Forelimb muscle (tissue), 1 donor: ENCODE data around the gene ZNF839. TPM values are rescaled to one million over a fixed set of nuclear protein-coding genes. Genes with fewer than 3 reads are reported as not detected.
A peak's percentile ranks its signal among the peaks of the same experiment; 100 is the strongest.
"Not testable (repeated sequence)": the region's sequence is repeated elsewhere in the genome, so short reads cannot be mapped to it uniquely, and the experiment has no call there.

Source experiments
- DNase-seq: peaks from one replicate; pipeline ENCODE4 v3.0.0-alpha.2; 2013; ENCODE audit warnings: low read depth
- polyA plus RNA-seq: library from polyadenylated mRNA; unstranded; fragments of 120-200 nt; gene quantifications from one replicate; pipeline ENCODE4 v1.2.1, GENCODE V29; 2013; ENCODE audit not compliant: insufficient read length

ZNF839 gene
- polyA plus RNA-seq, 1 donor, result 11.6 TPM

DNA sequence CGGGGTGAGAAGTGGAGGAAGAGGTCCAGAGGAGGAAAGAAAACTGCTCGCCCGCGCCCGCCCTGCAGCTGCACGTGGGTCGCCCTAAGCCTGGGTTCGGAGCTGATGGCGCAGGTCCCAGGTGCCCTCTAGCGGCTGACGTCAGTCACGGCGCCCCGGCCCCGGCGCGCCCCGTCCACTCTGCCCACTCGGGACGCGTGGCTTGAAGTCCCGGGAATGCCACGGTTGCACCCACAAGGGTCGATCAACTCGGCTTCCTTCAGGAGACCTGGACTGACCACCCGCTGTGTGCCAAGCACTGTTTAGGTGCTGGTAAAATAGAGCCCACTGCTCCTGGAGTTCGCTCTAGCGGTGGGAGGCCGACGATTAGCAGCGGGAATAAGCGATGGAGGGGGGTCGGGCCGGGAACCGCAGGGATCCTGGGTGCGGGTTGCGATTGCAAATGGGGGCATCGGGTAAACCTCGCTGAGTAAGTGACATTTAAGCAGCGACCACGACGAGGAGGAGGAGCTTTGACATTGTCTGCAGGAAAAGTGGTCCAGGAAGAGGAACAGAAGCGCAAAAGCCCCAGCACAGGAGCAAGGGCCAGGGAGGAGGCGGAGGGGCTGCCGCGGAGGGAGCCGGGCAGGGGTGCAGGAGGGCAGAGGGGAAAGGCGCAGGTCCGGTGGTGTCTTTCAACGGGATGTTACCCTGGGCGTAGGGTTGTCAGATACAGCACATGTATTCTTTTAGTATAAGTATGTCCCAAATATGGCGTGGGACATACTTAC, 5.1 kb upstream of the ZNF839 start:
- no peak for DNase-seq

GRCh38 chr14:102315121-102315520, 4.4 kb upstream of the ZNF839 start:
- DNase-seq, result no peak

GRCh38 chr14:102316338-102316742, 3.2 kb upstream of the ZNF839 start:
- DNase-seq, result peak; percentile 47

DNA sequence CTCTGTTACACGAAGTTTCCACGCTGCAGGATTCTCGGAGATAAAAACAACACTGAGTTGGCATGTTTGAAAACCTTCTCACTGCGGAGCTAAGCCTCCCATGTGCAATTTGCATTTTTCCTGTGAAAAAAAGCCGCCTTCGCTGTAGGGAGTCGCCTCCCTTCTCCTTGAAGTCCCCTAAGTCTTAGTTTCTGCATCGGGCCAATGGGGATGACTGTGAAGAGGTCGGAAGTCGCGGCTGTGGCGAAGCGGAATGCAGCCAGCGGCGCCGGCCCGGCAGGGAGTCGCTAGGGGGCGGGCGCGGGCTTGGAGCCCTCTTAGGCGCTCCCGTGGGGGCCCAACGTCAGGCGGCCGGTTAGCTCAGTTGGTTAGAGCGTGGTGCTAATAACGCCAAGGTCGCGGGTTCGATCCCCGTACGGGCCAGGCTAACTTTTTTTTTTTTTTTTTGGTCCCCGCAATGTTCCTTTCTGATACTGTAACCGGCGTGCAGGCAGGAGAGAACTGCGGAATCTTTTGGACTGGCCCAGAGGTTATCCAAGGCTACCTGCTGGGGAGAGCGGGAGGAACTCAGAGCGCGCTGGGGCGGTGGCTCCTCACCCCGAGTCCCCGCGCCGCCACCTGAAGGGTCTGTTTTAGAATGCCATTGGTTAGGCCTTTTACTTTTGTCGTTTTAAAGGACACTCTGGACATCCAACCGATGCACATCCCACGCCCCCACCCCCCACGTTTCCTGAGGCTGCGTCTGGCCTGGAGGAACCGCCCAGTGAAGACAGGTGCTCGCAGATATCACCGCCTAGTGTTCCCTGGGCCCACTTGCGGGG, 2.6 kb upstream of the ZNF839 start:
- DNase-seq, result peak; percentile 70

DNA sequence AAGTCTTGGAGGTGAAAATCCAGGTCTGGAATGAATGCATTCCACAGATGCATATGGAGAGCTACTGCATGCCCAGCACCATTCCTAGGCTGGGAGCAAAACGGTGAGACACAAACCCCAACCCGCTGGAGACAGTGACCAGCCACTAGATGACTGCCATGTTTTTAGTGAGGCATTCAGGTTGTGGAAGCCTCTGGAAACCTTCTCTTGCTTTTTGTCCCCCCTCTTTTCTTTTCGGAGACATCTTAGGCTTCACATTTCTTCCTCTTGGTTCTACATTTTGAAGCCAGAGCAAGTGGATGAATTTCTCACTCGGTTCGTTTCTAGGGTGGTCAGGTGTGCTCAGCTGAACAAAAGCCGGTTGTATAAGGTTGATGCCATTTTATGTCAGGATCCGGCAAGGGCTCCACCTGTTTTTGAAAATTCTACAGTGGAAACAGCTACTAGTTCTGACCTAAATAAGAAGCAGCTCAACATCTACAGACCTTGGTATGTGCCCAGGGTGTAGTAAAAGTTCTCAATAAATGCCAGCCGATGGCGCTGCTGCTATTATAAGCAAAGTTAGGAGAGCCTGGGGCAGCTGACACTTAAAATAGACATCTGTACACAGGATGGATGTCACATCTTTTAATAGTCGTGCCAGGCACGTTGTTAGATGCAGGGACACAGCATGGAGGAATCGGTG, 1.8 kb upstream of the ZNF839 start:
- no peak for DNase-seq

DNA sequence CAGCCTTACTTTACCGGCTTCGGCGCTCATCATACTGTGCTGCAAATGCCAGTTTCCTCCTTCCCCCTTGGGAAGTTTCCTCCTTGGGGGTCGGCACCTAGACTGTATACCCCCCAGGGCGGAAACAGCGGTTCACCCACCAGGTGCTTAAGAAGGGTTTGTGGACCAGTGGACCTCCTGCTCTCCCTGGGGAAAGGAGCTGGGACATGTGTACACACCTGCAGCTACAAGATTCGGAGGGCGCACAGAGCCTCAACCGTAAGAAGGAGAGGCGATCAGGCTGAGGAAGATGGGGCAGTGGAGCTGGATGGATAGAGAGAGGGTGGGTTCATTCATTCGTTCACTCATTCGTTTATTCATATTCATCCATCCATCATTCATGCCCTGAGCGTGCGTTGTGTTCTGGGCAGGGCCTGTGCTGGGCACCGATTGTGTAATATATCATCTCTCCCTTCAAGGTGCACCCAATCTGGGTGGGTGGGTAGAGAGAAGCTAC, 717 bp upstream of the ZNF839 start:
- no peak for DNase-seq

DNA sequence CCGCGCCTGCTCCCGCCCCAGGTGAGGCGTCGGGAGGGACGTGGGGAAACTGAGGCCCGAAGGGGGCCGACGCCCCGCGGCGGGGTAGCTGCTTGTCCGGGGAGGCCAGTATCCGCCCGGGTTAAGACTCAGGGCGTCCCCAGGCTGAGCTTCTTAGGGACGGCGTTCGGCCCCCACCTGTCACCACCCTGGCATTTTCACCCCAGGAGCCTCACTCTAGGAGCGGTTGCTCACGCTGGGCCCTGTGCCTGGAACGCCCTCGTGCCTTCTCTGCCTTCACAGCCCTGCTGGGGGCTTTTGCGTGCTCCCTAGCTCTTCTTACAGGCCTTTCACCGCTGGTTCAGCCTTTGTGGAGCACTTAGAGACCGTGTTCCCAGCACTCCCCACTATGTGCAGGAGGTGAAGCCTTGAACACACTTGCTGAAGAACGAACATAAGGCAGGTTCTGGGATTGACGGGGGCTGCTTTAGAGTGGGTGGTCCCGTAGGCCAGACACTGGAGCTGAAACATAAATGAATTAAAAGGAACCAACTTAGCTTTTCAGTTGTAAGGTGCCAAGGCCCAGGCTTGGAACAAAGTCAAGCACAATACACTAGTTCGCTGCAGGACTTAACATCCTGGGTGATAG, 601 bp downstream of the ZNF839 start:
- DNase-seq, result no peak

GRCh38 chr14:102320671-102321455, 1.3 kb downstream of the ZNF839 start:
- DNase-seq, result no peak

DNA sequence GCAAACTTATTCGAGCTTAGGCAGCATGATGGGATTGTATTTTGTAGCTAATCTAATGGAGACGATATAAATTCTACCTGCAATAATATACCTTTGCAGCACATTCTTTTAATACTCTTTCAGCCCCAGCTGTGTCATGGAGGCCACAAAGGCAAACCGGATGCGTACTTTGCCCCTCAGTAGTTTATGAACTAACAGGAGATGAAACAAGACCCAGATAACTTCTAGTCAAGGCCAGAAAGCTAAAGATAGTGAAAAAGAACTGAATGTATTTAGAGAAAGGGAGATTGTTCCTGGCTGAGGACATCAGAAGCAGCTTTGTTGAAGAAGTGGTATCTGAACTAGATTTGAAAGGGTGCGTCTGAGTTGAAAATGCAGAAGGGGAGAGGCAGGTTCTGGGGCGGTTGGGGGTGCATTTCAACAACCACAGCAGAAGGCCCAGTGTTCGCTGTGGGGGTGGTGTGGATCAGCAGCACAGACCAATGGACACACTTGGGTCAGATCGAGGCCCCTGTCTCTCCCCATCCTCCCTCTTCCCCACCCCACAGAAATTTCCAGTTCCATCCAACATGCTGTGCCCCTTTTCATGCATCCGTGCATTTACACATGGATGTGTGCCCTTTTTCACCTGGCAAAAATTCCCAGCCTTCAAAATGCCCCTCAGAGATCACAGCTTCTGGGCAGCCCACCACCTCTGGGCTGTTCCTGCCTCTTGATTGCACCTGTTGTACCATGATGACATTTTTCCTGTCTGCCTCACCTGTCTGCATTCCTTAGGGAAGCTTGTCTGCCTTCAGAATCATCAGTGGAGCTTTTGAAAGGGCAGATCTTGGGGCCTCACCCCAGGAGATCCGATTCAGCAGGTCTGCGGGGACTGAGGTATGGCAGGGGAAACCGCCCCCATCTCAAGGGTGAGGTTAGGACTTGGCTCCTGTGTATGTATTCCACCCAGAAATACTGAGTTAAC, 2.2 kb downstream of the ZNF839 start:
- DNase-seq, result no peak

GRCh38 chr14:102323102-102323501, 3.6 kb downstream of the ZNF839 start:
- no peak for DNase-seq

DNA sequence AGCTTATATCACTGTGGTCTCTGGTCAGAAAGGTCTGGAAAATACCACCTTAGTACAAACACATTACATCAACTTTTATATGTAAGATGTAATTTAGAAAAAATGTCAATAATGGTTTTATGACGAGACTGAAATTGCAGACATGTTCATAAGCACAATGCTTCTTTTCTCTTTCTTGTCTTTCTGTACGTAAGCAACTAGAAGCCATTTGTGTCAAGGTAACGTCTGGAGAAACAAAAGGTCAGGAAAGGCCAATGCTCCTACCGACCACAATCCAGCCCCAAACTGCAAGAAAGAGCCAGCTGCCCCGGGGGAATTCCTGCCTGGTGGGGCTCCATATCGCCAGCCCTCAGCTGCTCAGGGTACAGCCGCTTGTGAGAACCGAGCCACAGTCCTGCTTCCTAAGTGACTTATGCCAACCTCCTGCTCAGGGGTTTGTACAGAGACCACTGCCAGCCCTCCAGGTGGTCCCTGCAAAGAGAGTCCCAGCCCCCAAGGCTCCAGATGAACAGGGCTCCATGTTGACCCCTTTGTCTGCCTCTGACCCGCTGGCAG, 6.3 kb downstream of the ZNF839 start:
- no peak for DNase-seq

- no peak for DNase-seq
These were observed 7.0 kb downstream of the ZNF839 start for GRCh38 chr14:102326583-102326982.

- DNase-seq, result not testable (repeated sequence)
These were observed 9.8 kb downstream of the ZNF839 start for GRCh38 chr14:102329381-102329780.

- DNase-seq, result no peak
These were observed 11.3 kb downstream of the ZNF839 start for GRCh38 chr14:102330806-102331205.

- DNase-seq, result no peak
These were observed 13.8 kb downstream of the ZNF839 start for GRCh38 chr14:102333390-102333789.

- DNase-seq, result no peak
These were observed 14.5 kb downstream of the ZNF839 start for GRCh38 chr14:102333795-102334705.

DNA sequence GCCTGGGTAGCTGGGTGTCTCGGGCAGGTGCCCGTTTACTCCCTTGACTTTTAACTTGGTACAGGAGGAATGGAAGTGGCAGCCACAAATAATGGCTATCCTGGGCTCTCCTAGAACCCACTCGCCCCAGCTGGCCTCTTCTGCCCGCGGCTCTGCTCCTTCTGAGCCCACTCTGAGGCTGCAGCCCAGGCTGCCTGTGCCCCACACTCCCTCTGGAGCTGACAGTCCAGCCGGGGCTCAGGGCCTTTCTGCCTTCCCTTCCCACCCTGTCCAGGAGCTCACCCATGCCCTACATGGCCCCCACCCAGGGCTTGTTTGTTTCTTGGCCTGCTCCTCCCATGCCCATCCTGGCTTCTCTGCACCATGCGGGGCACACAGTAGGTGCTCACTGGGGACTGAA, 15.6 kb downstream of the ZNF839 start:
- no peak for DNase-seq

DNA sequence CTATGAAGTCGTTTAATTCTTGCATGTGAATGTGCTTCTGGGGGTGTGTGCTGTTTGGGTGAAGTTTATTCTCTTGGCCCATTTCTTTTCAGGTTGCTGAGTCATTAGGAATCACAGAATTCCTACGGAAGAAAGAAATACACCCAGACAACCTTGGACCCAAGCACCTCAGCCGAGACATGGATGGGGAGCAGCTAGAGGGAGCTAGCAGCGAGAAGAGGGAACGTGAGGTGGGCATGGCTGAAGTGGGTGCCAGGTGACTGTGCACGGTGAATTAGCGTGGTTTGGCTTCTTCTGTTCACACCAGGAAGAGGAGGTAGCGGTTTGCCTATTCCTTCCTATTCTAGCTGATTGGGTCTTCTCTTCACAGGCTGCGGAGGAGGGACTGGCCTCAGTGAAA, 19.2 kb downstream of the ZNF839 start:
- no peak for DNase-seq
